Right atrium auricular region (tissue), 2 donors: Measurements from ENCODE around the gene KLB. TPM values are rescaled to one million over a fixed set of nuclear protein-coding genes. Genes with fewer than 3 reads are reported as not detected.
"Not testable (repeated sequence)": the region's sequence is repeated elsewhere in the genome, so short reads cannot be mapped to it uniquely, and the experiment has no call there.

Experiments
- DNase-seq: peaks from one replicate; pipeline ENCODE4 v3.0.0-alpha.2; 2019; ENCODE audit warnings: low spot score
- H3K27ac ChIP-seq, 2 donors: fragments of 200-600 bp; sonication (generic); 1 replicate in 1 of 2; 2 replicates in 1 of 2; pipeline ENCODE4 v1.5.1; 2016 to 2019
- H3K27me3 ChIP-seq, 2 donors: fragments of 200-600 bp; sonication (generic); one replicate each; pipeline versions ENCODE4 v1.5.1 to v1.6.0; 2017 to 2019
- H3K36me3 ChIP-seq: fragments of 200-600 bp; sonication (generic); one replicate; pipeline ENCODE4 v1.5.1; 2016
- H3K4me1 ChIP-seq, 2 donors: fragments of 200-600 bp; sonication (generic); one replicate each; pipeline versions ENCODE4 v1.5.1 to v1.6.0; 2017 to 2019
- H3K4me3 ChIP-seq, 2 donors: fragments of 200-600 bp; sonication (generic); 1 replicate in 1 of 2; 2 replicates in 1 of 2; pipeline ENCODE4 v1.5.1; 2017 to 2019; ENCODE audit warnings: mild to moderate bottlenecking in 1 of 2, moderate library complexity in 1 of 2
- H3K9me3 ChIP-seq, 2 donors: fragments of 200-600 bp; sonication (generic); one replicate each; pipeline ENCODE4 v1.5.1; 2019
- CTCF ChIP-seq, 2 donors: fragments of 200-600 bp; sonication (generic); IDR thresholded peaks; one replicate each; pipeline ENCODE4 v1.5.1; 2019; ENCODE audit warnings: antibody characterized with exemption in 2 of 2
- total RNA-seq, 2 donors: library from RNA; depleted of rRNA; stranded (reverse); fragments of >200 nt; gene quantifications; one replicate each; pipeline ENCODE4 v1.1.0, GENCODE V29; 2016

KLB gene
- total RNA-seq, 2 donors from 2014 or later: 0.11 to 0.47 TPM

GRCh38 chr4:39384563-39384962, 22.2 kb upstream of the KLB start:
- no peak overlapping the region for H3K4me3 ChIP-seq
- no peaks in the 10 kb centered on the region for H3K27me3 ChIP-seq
- no peaks in the 10 kb centered on the region for H3K9me3 ChIP-seq
- H3K36me3 ChIP-seq: no peaks in the 10 kb centered on the region
- H3K27ac ChIP-seq: no peak overlapping the region
- no peak for DNase-seq
- H3K4me1 ChIP-seq: no peaks in the 10 kb centered on the region
- TF ChIP-seq CTCF (IDR thresholded peaks at IDR 0.05): no peak

GRCh38 chr4:39390603-39391002, 16.1 kb upstream of the KLB start:
- H3K27me3 ChIP-seq: no peaks in the 10 kb centered on the region

GRCh38 chr4:39394706-39395105, 12.0 kb upstream of the KLB start:
- Histone ChIP-seq H3K4me3 (no peak overlapping the region), H3K4me1 (no peaks in the 10 kb centered on the region), H3K27me3 (no peaks in the 10 kb centered on the region), H3K9me3 (no peaks in the 10 kb centered on the region), H3K27ac (no peak overlapping the region), H3K36me3 (no peaks in the 10 kb centered on the region)
- no peak for TF ChIP-seq CTCF (IDR thresholded peaks at IDR 0.05)
- no peak for DNase-seq

More at GRCh38 chr4:39390603-39391002, 16.1 kb upstream of the KLB start:
- Histone ChIP-seq H3K4me1 (no peaks in the 10 kb centered on the region), H3K9me3 (no peaks in the 10 kb centered on the region), H3K36me3 (no peaks in the 10 kb centered on the region), H3K27ac (no peak overlapping the region), H3K4me3 (no peak overlapping the region)
- no peak for DNase-seq
- TF ChIP-seq CTCF (IDR thresholded peaks at IDR 0.05): no peak

- not testable (repeated sequence) for H3K4me1 ChIP-seq, DNase-seq, H3K36me3 ChIP-seq, H3K27ac ChIP-seq, H3K4me3 ChIP-seq, H3K9me3 ChIP-seq, H3K27me3 ChIP-seq
These were observed 5.1 kb upstream of the KLB start for GRCh38 chr4:39401640-39402039.

- Histone ChIP-seq H3K27ac (no peak overlapping the region), H3K4me3 (no peak overlapping the region), H3K9me3 (no peaks in the 10 kb centered on the region), H3K36me3 (no peaks in the 10 kb centered on the region), H3K27me3 (no peaks in the 10 kb centered on the region), H3K4me1 (peaks cover 0 to 7% of the 10 kb centered on the region in 2 donors)
- no peak for DNase-seq
- no peak for TF ChIP-seq CTCF (IDR thresholded peaks at IDR 0.05)
These were observed 805 bp downstream of the KLB start for GRCh38 chr4:39407584-39407885.

- H3K4me3 ChIP-seq: no peak overlapping the region
- no peak for TF ChIP-seq CTCF (IDR thresholded peaks at IDR 0.05)
These were observed 3.7 kb downstream of the KLB start for GRCh38 chr4:39410415-39410814.

GRCh38 chr4:39411561-39411960, 4.8 kb downstream of the KLB start:
- H3K9me3 ChIP-seq, H3K36me3 ChIP-seq, H3K27me3 ChIP-seq, H3K27ac ChIP-seq, H3K4me1 ChIP-seq, DNase-seq, H3K4me3 ChIP-seq: not testable (repeated sequence)

More at GRCh38 chr4:39410415-39410814, 3.7 kb downstream of the KLB start:
- Histone ChIP-seq H3K27me3 (no peaks in the 10 kb centered on the region), H3K4me1 (peaks cover 0 to 7% of the 10 kb centered on the region in 2 donors), H3K36me3 (no peaks in the 10 kb centered on the region), H3K27ac (no peak overlapping the region), H3K9me3 (no peaks in the 10 kb centered on the region)
- no peak for DNase-seq
